Stimulated activated CD4-positive, alpha-beta T cell treated with anti-CD3 and anti-CD28 coated beads, Interleukin-2, amount 100 ng/mL, for 4 hours (primary cell): Measurements from ENCODE around the gene IGF1.

Experiments
- DNase-seq: peaks from one replicate; pipeline ENCODE4 v3.0.0-alpha.2; 2020; ENCODE audit warnings: low read depth

IGF1 gene

GRCh38 chr12:102496591-102496990 lies 16.2 kb upstream of the IGF1 start:
- DNase-seq, result no peak

DNA sequence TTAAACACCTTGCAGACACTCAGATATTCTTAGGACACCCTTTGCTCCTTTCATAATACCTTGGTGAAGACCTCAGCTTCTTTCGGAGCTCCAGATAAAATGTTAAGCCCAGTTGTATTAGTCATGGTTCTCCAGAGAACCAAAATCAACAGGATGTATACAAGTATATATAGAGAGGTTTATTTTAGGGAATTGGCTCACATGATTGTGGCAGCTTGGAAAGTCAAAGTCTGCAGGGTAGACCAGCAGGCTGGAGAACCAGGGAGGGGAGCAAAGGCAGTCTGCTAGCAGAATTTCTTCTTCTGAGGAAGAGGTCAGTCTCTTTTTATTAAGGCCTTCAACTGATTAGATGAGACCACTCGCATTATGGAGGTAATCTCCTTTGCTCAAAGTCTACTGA lies 6.9 kb upstream of the IGF1 start:
- DNase-seq, result no peak

DNA sequence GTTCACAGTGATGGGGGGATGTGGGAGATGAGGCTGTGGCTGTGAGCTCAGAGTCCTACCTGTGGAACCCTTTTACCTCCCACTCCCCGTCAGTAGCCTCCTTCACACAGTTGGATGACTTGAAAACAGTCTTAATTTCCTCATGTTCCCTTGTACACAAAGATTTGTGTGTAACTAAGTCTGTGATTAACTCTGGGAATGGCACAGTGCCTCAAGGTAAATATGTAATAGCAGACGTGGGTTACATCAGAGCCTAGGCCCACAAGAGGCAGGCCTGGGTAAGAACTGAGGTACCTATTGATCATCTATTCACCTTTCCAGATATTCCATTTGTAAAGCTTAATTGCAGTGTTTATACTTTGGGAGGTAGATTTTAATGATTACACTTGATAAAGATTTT lies 5.8 kb upstream of the IGF1 start:
- no peak for DNase-seq

GRCh38 chr12:102484428-102484958 lies 4.1 kb upstream of the IGF1 start:
- peak; percentile 18 for DNase-seq

GRCh38 chr12:102484017-102484416 lies 3.7 kb upstream of the IGF1 start:
- no peak for DNase-seq

GRCh38 chr12:102483466-102483865 lies 3.1 kb upstream of the IGF1 start:
- no peak for DNase-seq

DNA sequence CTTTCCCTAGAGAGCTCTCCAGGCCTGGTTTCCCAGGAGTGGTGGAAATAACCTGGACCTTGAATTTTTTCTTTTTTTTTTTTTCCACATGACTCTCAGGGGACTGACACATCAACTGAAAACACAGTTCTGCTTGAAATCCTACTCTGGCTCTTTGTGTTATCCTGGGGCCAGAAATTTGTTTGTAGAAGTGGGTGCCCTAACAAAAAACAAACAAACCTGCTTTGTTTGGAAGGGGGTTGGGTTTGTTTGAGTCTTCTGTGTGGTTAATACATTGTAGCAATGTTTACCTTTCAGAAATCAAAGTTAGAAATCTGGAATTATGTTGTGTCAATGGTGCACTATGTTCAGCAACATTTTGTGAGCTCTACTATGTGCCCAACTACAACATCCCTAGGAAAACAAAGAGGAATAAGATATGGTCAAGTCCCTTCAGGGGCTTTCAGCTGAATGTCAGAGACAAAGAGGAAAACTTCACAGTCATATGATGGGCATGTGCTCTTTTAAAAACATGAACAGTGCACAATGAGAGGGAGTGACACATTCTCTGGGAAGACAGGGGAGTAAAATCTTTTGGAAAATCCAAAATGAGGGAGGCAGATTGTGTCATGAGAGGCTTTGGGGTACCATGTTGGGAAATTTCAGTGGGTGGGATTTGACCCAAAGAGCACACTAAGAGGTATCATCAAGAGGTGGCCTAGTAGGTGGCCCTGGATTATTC lies 1.5 kb upstream of the IGF1 start:
- no peak for DNase-seq

GRCh38 chr12:102479939-102480338 lies 424 bp downstream of the IGF1 start:
- no peak for DNase-seq

DNA sequence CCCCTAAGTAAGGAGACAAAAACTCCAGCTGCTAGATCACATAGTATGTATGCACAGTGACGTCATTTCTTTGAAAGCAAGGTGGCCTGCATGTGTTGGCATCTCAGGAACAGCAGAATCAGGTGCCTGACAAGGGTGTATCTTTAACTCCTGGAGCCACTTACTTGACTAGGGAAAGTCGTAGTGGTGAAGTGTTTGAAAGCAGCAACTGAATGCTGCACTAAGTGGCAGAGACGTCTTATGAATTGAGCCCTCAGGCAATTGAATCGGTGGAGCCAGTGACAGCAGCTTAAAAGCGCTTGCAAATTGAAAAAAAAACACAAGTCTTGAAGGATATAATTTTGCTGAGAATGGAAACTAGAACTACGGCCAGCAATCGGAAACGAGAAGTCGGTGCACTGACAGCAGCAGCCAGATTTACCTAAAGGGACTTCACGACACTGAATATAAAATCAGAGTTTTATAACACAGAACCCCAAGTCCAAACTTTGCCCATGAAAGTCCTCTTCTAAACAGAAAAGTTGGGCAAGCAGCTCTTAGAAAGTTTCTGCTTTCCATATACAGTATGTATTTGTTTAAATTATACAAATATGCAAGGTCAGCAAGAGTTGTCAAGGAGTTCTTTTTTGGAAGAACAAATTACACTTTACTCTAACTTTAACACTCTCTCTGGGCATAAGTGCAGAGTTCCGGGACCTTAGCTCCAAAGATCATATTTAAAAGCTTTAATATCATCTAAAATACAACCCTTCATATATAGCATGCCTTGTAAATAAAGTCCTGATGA lies 1.1 kb downstream of the IGF1 start:
- no peak for DNase-seq

- DNase-seq, result no peak
These were observed 1.8 kb downstream of the IGF1 start for GRCh38 chr12:102478405-102479098.

- no peak for DNase-seq
These were observed 5.0 kb downstream of the IGF1 start for GRCh38 chr12:102475355-102475754.

DNA sequence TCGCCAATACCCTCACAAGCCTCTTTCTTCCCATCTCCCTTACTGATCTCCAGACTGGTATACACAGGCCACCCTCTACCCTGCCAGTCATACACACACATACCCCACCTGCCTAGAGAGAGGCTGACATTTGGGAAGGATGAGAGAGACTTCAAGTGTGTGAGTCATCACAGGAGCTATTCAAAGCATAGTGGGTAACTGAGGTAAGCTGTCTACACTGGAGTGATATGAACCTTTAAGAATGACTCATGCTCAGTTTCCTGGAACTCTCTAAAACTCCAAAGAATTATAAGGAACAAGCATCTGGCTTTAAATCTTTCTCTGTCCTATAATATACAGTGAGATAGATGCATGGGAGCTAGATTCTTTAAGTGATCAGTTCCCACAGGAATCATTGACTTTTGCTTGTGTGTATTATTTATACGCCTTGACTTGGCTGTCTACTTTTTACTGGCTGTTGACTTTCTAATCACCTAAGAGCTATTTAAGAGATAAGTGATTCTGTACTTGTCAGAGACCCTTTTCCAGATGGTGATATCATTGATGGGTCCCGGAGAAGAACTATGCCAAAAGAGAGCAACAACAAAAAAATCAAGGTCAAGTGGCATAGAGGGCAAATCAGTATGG lies 5.8 kb downstream of the IGF1 start:
- no peak for DNase-seq

DNA sequence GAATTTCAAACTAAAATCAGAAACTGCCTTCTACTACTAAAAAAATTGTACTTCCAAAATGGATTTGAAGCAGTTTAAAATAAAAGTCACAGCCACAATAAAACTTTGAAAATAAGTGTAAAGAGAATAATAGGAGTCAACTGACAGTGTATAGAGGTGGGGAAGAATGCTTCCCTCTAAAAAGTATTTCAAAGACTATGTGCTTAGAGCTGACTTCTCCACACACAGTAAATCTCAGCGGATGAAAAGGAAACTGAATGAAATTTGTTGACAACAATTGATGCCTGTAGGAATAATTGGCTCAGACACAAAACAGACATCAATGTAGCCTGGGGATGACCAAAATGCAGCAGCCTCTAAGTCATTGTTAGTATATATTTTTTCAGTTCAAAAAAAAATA lies 7.9 kb downstream of the IGF1 start:
- no peak for DNase-seq

GRCh38 chr12:102471556-102471955 lies 8.8 kb downstream of the IGF1 start:
- no peak for DNase-seq

GRCh38 chr12:102470945-102471344 lies 9.4 kb downstream of the IGF1 start:
- no peak for DNase-seq

DNA sequence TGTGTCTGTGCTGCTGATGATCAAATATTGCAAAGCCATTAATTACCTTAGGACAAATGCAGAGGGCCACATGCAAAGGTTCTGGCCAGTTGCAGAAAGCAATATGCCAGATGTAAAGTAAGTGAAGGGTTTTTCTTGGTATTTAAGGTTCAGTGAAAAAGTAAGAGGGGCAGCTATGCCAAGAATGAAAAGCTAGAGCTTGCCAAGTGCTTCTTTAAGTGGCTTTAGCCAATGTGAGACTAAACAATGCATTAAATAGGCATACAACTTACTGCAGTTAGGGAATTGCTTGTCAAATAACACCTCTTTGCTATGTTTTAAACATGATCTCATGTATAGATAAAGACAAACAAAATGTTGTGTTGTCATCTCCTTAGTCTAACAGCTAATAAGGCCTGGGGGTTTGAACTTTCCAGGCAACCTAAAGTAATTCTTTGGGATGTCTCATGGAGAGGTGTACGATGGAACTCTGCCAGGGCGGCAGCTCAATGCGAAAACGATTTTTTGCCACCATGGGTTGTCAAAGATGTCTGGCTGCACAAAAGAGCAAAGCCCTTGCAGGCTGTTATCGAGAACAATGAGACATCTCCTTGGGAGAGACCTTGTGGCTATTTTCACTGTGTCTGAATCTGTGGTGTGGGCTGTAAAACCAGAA lies 12.0 kb downstream of the IGF1 start:
- DNase-seq, result no peak

DNA sequence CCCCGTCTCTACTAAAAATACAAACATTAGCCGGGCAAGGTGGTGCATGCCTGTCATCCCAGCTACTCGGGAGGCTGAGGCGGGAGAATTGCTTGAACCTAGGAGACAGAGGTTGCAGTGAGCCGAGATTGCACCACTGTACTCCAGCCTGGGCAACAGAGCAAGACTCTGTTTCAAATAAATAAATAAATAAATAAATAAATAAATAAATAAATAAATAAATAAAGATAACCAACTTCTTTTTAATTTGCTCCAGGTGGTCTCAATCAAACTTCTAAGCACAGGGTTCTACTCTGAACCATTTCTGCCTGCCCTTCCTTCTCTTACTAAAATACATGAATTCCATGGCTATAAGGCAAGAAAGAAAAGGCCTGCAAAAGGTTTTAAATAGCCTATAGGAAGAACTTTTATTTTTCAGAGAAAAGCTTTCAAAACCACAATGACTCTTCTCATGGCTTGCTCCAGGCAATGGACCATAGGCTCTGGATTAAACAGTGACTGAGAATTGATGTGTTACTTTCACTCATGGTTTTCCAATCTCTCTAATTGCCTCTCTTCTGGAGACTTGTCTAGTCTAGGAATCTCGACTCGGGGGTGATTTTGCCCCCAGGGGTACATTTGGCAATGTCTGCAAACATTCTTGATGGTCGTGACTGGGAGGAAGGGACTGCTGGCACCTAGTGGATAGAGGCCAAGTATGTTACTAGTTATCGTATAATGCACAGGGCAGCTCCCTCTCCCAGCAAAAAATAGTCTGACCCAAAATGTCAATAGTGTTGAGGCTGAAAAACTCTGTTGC lies 14.4 kb downstream of the IGF1 start:
- DNase-seq, result no peak

- no peak for DNase-seq
These were observed 16.6 kb downstream of the IGF1 start for GRCh38 chr12:102463659-102464249.

DNA sequence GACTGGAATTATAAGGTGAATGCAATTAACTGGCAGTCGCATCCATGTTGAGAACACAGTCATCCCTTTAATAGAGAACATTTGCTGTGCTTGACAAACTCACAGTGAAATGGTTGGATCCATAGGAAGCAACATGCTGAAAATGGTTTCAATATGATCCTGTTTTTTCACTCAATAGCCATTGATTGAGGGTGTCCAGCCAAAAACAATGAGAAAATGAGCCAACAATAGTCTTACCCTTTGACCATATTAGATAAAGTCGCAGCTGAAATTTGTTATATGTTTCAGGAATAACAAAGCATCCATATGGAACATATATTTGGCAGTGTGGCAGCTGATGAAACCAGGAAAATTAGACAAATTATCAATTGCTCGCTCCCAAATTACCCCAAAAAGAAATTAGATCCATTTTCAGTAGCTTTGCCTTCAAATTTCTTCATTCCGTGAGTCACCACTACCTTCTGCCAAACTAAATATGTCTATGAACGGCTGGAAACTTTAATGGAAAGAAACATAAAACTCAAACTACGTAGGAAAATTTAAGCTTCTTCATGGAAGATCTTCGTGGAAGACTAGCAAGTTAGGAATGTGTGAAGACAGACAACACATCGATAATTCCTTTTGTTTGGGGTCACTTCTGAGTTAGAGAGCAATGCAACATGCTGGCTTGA lies 17.4 kb downstream of the IGF1 start:
- no peak for DNase-seq

DNA sequence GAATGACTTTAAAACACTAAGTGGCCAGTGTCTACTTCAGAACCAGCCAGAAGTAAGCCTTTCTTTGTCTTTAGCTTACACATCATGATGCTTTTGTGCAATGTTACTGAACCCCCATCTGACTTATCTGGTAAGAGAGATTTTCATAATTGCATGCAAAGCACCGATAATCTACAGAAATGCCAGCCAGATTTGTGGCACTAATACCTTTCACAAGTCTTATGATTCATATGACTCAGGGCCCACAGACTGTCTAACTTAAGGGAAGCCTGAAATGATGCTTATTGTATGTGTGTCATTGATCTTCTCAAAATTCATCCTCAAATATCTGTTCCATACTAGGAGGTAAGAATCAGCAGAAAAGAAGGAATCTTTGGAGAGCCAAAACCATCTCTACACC lies 18.0 kb downstream of the IGF1 start:
- DNase-seq, result no peak
